Activated CD4-positive, CD25-positive, alpha-beta regulatory T cell treated with anti-CD3 and anti-CD28 coated beads, Interleukin-2, amount 50 U/mL, for 24 hours (primary cell): ENCODE measurements around the gene TMEM18.

Experiments
- ATAC-seq, 2 donors: fragments of 150-1000 bp; cut with Tn5 transposase; one replicate each; pipeline ENCODE4 v1.10.0; 2021; ENCODE audit warnings: mild to moderate bottlenecking in 1 of 2, moderate library complexity in 1 of 2

Gene TMEM18

GRCh38 chr2:650343-651310 is 26.6 kb downstream of the TMEM18 start:
- no peak for ATAC-seq

DNA sequence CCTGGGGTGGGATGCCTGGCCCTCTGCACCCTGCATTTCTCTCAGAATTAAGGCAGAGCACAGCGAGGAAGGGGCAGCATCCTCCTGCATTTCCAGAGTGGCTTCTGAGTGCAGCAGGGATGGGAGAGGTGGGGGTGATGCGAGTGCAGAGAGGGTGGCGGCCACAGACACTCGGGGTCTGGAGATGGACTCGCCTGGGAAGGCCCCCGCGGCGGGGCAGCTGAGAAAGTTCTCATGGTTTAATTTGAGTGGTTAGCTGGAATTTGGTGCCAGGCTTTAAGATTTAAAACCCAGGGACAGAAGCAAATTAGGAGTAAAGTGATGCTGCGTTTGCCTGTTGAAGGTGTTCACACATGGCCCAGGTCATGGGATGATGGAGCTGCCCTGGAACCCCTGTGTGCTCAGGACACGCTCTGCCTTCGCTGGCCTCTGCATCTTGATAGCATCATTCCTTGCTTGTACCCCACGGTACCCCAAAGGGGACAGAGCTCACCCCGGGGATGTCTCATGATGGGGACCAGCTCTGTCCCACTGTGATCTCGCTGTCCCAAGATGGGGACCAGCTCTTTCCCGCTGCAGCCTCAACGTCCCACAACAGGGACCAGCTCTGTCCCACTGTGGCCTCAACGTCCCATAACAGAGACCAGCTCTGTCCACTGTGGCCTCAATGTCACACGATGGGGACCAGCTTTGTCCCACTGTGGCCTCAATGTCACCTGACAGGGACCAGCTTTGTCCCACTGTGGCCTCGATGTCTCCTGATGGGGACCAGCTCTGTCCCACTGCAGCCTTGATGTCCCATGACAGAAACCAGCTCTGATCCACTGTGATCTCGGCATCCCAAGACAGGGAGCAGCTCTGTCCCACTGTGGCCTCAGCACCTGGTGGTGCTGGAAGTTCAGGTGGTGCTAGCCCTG is 27.5 kb downstream of the TMEM18 start:
- ATAC-seq: no peak

DNA sequence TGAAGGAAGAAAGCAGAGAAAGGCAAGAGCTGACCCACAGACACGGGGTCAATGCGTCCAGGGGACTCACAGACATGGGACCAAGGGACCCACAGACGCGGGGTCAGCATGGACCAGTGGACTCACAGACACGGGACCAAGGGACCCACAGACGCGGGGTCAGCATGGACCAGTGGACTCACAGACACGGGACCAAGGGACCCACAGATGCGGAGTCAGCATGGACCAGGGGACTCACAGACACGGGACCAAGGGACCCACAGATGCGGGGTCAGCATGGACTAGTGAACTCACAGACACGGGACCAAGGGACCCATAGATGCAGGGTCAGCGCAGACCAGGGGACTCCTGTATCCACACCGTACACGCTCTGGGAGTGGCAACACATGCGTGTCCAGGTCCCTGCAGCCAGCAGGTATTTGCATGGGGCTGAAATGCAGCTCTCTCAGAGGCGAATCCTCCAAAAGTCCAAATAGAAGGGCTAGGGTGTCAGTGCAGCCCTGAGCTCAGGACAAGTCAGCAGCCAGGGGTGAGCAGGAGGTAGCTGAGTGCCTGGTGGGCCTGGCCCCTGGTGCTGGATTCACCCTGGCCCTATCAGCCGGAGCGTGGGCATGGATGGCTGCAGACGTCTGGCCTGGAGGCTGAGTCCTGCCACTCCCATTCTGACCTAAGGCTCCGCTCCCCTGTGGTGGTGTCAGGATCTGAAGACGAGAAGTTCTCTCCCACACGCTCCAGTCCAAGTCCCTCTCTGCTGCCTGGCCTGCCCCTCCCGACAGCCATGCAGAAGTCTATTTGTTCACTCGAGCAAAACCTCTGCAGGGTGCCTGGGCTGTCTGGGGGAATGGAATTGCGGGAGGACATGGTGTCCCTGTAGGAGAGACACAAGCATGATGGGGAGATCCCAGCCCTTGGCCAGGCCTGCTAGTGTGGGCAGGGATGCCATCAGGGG is 28.5 kb downstream of the TMEM18 start:
- ATAC-seq: no peak

DNA sequence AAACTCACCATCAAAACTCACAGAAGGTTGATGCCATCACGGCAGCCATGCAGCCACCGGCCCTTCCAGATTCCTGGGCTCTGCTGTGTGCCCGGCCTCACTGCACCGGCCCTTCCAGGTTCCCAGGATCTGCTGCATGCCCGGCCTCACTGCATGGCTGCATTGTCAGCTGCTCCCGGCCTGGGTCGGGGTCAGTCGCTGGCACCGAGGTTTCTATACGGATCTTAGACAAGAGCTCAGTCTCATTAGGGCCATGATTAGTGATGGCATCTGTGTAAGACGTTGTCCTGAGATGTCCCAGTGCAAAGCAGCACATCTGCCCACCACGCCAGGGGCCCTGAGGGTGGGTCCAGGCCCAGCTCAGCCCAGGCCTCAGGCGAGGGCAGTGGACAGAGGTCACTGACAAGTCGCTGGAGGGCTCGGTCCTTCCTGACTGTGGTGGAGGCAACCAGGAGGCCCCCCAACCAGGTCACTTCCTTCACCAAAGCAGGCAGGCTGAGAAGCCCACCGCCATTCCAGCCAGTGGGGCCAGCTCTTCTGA is 29.4 kb downstream of the TMEM18 start:
- no peak for ATAC-seq

DNA sequence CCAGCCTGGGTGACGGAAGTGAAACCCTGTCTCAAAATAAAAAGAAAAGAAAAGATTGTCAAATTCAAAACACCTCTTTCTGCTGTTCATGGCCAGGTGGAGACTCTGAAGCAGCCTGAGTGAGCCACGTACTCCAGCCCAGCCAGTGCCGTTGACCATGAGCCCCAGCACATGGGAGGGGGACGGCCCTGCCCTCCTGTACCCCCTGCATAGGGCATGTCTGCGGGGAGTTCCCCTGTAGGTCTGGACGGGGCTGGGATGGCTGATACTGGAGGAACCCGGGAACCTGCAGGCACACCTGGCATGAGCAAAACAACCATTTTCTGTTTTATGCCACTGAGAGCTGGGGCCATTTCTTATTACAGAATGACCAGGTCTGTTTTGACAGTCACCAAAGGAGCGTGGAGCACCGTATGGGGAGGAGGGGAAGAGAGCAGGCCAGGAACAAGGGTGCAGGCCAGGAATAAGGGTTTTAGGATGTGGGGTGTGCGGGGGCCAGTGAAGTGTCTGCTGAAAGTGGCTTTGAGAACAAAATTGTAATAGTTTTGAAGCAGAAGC is 30.1 kb downstream of the TMEM18 start:
- ATAC-seq: no peak

DNA sequence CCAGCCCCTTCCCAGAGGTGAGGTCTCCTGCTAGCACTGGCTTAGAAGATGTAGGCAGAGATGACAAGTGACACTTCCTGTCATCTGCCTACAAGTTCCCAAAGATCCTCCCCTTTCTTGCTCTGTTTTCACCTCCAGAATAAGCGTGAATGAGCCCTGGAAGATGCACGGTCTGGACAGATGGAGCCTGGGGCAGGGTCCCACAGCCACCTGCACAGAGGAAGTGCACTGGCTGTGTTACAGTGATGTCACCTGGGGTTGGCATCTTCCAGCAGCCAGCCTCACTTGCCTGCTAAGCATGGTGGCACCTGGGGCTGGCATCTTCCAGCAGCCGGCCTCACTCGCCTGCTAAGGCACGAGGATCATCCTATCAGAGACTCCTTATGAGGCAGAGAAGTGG is 32.3 kb downstream of the TMEM18 start:
- no peak for ATAC-seq

- ATAC-seq: no peak
These were observed 33.4 kb downstream of the TMEM18 start for GRCh38 chr2:643761-644160.

DNA sequence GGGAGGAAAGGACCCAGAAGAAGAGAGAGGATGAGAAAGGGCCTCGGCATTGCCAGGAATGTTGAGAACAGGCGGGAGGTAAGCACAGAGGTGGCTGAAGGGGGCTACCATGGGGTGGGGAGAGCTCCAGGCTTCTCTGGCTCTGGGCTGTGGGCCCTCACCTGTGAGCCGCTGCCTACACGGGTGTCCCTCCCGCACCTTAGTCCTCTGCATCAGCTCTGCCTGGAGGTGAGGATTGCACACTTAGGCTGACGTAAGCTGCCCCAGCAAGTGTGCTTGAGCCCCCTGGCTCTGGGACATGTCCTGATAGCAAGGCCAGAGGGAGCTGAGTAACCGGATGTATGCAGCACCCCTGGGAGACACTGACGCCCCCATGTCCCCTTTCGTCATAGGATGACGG is 33.9 kb downstream of the TMEM18 start:
- no peak for ATAC-seq

- ATAC-seq: no peak
These were observed 35.1 kb downstream of the TMEM18 start for GRCh38 chr2:641872-642815.

DNA sequence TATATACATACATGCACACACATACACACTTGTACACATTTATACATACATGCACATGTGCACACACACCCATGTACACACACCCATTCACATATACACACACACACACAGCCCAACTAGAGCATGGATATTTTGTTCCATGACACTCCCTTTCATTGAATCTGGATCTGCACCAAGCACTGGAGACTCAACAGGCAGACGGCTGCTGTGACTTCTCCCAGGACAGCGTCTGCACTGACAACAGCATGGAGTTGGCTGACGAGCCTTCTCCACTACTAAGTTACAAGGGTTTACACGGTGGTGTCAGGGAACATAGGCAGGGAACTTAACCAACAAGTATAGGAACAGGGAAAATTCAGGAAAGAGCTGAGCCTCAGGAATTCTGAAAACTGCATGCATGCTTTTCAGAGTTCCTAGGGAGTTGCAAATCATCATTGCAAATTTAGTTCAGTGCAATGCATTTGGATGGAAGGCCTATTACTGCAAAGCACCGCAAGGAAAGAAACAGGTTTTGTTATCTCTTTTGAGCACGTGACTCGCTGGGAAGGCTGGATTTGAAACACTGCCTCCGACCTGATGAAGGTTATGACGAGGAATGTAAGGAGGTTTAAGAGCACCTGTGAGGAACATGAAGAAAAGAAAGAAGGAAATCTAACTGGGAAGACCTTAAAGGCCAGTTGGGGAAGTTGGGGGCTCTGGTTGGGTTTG is 35.9 kb downstream of the TMEM18 start:
- ATAC-seq: no peak

DNA sequence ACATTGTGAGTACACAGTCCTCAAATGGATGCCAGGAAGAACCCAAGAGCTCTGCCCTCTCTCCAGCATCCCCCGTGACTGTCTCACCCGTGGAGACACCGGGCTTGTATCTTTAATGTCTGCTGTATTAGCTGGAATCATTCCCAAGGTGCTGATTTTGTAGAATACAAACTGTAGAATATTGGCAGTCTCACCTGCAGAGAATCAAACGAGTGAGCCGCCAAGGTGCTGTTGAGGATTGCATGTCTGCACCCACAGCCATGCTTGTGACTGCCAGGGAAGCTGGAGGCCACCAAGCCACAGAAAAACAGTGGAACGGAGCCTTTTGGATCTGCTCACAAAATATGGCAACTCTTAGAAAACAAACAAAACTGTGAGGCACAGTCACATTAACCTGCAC is 37.5 kb downstream of the TMEM18 start:
- ATAC-seq: no peak

- no peak for ATAC-seq
These were observed 39.4 kb downstream of the TMEM18 start for GRCh38 chr2:637804-638203.

GRCh38 chr2:637406-637776 is 39.8 kb downstream of the TMEM18 start:
- ATAC-seq: no peak

- peak; percentile 55 to 65 for ATAC-seq
These were observed 40.4 kb downstream of the TMEM18 start for GRCh38 chr2:636641-637405.

DNA sequence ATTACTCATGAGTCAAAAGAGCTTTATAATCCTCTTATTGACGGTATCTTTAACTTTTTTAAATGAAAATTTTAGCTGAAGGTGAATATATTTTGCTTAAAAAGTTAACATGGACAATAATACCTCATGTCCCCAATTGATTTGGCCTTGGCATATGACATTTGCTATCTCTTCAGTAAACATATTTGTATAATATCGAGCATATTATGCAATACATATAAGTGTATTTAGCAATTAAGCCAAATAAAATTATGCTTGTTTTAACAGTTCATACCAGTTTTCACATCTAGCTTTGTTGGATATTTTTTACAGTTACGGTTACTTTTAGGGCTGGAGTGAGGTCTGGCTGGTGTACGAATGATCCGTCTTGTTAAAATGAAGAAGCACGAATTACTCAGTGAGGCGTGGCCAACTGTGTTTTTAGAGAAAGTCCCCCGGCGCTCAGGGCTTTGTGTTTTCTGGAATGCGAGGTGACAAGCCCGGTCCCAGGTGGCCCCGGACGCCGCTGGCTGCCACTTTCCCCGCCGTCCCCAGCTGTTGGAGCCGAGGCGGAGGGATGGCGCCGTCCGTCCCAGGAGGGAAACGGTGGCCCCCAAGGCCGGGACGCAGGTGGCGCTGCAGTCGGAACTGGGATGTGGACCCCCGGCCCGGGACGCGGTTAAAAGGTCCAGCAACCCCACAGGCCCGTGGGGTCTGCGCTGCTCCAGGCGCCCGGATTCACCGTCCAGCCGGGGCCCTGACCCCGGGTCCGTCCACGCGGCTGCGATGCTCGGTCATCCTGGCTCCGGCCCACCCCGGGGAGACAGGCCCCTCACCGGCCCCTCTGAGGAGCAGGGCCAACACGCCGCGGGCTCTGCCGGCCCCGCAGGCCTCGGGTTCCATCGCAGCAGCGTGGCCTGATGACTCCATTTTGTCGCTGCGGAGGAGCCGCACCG is 41.3 kb downstream of the TMEM18 start:
- ATAC-seq: no peak

DNA sequence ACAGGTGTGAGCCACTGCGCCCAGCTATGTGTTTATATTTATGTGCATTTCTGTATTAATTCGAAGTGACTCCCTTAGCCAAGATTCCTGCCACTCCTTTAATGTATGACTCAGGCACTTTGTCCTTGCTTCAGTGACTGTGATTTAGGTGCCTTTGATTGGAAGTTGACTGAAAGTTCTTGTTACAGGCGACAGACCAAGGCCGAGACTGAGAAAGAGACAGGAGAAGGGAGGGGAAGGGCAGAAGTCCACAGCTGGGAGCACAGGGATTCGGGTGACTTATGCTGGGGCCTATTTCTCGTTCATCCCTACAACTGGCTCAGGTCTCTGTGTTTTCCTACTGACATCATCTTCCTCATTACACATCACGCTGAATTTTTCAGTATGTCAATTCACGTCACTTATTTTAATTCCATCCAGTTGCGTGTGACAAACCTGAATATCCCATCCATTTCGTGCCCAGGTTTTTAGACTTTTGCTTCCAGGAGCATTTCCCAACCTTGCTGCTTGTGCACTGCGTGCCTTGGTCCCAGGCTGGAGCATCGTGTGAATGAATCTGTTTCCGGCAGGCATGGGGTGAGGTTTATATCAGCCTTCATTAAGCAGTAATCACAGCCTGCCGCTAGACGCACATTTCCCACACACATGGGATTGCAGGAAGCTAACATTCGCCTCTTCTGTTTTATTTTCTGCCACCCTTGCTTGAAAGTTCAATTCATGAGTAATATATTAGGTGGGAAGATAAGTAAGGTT is 42.4 kb downstream of the TMEM18 start:
- ATAC-seq: no peak

DNA sequence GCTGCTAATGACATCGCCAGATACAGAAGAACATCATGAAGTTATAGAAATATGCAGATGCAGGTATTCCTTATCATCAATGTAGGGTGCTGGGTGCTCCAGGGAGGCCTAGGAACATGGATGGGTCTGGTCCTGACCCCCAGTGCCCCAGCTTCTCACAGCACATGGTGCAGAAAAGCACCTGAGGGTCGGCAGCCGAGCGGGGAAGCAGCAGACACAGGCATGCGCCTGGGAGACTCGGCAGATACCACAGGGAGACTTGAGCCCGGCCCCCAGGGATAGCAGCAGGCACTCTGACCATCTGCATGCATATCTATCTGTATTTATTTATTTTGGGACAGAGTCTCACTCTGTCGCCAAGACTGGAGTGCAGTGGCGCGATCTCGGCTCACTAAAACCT is 43.2 kb downstream of the TMEM18 start:
- no peak for ATAC-seq
